HG02642 (cell line): ENCODE data around the gene GAS7.
"Not testable (repeated sequence)": the region's sequence is repeated elsewhere in the genome, so short reads cannot be mapped to it uniquely, and the experiment has no call there.

Experiments
- ATAC-seq: cut with Tn5 transposase; IDR thresholded peaks from one replicate; pipeline ENCODE4 v1.9.1; 2021; ENCODE audit warnings: mild to moderate bottlenecking; ENCODE audit not compliant: unreplicated experiment, poor library complexity

The GAS7 gene

DNA sequence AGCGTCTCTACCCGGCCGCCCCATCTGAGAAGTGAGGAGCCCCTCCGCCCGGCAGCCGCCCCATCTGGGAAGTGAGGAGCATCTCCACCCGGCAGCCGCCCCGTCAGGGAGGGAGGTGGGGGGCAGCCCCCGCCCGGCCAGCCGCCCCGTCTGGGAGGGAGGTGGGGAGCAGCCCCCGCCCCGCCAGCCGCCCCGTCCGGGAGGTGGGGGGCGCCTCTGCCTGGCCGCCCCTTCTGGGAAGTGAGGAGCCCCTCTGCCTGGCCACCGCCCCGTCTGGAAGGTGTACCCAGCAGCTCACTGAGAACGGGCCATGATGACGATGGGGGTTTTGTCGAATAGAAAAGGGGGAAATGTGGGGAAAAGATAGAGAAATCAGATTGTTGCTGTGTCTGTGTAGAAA lies 140.9 kb downstream of the GAS7 start:
- not testable (repeated sequence) for ATAC-seq

- ATAC-seq: no peak
These were observed 143.0 kb downstream of the GAS7 start for GRCh38 chr17:10055262-10055975.

DNA sequence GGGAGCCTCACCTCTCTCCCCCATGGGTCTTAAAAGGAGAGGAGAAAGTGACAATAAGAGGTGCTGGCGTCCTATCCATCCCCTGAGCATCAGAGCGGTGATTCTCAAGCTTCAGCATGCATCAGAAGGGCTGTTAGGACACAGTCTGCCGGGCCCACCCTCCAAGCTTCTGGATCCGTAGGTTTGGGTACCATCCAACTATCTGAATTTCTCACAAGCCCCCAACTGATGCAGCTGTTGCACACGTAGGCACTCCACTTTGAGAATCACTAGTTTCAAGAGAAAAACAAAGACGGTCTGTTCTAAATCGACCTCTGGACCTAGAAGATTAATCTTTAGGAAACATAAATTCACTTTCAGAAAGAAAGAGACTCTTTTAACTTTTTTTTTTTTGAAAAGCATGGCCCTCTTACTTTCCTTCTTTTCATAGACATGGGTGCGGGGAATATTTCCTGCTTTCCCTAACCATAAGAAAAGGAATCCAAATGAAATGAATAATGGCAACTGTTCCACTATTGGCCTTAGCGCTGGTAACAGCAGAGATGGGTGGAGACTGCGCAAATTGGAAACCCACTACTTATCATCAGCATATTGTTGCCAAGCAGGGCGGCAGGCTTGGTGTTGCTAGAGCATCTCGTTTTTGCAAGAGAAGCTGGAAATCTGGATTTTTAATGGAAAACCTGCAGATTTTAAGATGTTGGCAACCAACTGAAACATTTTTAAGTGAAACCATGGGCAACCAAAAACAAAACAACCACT lies 144.4 kb downstream of the GAS7 start:
- ATAC-seq: no peak

DNA sequence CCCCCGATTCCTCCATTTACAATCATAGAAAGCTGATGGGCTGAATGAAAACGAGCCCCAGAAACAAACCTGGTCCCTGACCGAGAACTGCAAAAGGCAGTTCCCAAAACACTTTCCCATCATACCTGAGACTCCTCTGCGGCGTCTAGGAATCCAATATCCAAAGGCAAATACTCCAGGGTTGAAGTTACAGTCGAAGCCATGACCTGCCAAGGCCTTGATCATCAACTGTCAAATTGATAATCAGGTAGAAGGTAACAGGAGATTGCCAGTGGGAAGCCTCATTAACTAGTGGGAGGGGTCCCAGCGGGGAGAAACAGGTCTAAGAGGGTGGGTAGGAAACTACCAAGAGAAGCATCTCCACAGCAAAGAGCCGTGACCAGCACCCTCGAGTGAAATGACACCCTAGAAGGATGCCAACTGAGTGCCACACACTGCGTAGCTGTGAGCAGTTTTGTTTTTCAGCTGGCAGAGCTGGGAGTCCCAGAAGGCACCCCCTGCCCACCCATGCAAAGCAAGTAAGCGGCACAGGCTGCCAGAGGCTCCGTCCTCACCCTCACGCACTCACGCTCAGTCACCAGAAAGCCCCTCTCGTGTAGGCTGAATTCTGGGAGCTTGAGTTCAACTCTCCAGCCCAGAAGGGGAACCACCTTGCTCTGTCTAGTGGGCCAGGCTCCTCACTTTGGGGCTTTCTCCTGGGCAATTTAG lies 146.1 kb downstream of the GAS7 start:
- ATAC-seq: peak; percentile 50

- peak; percentile 3 for ATAC-seq
These were observed 147.3 kb downstream of the GAS7 start for GRCh38 chr17:10051112-10051511.

DNA sequence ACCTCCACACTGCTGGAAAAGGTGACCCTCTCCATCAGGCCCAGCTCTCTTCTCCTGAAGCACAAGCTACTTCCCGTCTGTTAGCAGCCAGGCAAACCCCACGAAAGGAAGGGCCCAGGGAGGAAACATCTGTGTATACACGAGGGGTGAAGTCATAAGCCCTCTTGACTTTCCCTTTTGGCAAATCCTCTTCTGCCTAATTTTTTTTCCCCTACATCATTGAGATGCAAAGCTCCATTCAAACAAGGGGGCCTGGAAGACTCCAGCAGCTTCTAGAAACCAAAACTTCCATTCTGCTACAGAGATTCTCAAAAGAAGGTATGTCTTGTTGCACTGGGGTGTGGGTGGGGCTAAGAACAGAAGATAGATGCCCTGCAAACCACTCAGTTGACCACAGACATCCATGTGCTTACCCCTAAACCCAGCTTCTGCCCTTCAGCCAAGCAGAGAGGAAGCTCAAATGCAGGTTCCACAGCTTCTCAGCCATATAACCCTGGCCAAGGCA lies 147.8 kb downstream of the GAS7 start:
- ATAC-seq: peak; percentile 52

DNA sequence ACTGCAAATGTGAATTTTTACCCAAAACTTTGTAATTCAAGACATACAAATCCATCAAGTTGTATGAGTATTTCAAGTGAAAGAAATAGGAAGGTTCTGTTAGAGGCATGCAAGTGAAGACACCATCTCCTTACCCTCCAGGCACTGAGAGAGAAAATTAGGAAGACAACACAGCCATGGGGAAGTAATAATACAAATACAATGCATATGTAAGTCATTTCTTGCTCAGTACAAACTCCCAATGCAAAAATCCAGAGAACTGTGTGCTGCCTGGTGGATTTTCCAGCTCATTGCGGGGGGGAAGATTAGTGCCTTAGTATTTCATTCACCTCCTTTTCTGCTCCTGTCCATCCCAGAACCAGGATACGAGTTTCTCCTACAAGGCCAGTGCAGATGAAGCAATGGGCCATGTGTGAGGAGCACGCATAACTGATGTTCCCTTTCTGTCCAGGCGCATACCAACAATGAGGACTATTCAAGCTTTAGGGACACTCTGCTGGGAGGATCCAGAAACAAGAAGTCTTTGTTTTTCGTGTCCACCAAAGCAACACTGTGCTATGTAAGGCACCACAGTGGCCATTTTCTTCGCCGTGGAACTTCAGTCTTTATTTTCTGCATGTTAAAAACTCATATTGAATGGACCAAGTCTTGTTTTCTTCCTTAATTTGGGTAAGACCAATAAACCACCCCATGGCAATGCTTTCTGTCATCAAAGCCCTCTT lies 149.6 kb downstream of the GAS7 start:
- ATAC-seq: no peak

- ATAC-seq: peak; percentile 42
These were observed 151.3 kb downstream of the GAS7 start for GRCh38 chr17:10046786-10047785.

DNA sequence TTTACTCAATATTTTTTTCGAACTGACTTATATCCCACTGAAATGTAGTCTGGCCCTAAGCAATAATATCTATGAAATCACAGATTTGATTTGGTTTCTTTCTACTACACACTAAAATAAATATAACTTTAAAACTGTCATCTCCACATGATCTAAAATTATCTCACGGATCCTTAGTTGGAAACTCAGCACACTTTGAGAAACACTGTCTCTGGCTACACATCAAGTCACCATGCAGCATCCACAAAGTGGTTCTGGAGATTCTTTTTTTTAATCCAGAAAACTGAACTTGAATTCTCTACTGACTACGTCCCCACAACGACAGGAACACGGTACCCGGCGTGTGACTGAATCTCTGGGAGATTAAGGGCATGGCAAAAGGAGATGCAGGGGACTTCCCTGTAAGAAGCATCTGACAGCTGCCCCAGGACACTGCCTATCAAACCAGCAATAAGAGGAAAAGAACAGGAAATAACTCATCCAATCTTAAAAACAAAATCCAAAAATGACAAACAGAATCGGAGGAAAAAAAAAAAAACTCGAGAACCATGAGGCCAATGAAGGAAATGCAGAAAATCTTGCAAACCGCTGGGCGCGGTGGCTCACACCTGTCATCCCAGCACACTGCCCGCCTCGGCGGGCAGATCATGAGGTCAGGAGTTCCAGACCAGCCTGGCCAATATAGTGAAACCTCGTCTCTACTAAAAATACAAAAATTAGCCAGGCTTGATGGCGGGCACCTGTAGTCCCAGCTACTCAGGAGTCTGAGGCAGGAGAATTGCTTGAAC lies 152.3 kb downstream of the GAS7 start:
- ATAC-seq: no peak

DNA sequence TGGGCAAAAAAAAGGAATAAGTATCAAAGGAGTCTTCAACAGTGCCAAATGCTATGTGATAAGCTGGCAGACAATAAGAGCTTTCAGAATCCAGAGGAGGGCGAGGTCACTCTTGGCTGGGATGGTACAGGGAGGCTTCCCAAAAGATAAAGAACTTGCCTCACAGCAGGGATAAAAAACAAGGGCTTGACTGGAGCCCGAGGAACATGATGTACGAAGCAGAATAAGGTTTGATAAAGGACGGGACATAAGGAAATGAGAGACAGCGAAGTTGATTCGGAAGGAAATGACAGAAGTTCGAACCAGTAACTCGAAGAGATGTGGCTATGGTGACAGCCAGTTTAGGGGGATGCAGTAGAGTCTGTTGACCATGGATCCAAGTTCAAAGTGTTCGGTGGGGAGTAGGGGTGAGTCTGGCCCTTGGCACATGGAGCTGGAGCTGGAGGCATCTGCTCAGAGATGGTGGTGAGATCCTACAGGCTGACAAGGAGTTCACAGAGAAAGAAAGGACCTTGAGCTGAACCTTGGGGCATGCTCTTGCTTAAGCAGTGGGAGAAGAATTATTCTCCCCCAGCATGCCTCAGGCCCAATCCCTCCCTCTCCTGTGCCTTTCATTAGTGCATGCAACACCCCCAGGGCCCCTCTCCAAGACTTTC lies 155.7 kb downstream of the GAS7 start:
- no peak for ATAC-seq

- ATAC-seq: no peak
These were observed 156.4 kb downstream of the GAS7 start for GRCh38 chr17:10041916-10042588.

GRCh38 chr17:10041287-10041612 lies 157.2 kb downstream of the GAS7 start:
- ATAC-seq: peak; percentile 31

- ATAC-seq: no peak
These were observed 161.8 kb downstream of the GAS7 start for GRCh38 chr17:10036511-10037061.

DNA sequence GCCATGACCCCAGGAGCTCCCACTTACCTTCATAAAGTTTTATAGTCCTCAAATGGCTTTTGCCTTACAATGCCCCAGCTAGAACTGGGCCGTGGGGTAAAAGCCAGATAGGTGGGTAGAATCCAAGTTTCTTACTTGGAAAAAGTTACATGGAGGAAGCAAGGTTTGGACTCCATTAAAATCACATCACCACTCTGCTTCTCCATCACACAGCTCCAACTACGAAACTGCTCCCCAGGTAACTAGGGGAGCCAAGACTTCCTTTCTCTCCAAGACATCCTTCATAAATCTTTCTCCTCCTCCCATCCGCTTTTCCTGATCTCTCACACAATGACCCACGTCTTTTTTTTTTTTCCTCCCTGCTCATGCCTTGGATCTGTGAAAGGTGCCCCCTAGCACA lies 162.5 kb downstream of the GAS7 start:
- no peak for ATAC-seq

DNA sequence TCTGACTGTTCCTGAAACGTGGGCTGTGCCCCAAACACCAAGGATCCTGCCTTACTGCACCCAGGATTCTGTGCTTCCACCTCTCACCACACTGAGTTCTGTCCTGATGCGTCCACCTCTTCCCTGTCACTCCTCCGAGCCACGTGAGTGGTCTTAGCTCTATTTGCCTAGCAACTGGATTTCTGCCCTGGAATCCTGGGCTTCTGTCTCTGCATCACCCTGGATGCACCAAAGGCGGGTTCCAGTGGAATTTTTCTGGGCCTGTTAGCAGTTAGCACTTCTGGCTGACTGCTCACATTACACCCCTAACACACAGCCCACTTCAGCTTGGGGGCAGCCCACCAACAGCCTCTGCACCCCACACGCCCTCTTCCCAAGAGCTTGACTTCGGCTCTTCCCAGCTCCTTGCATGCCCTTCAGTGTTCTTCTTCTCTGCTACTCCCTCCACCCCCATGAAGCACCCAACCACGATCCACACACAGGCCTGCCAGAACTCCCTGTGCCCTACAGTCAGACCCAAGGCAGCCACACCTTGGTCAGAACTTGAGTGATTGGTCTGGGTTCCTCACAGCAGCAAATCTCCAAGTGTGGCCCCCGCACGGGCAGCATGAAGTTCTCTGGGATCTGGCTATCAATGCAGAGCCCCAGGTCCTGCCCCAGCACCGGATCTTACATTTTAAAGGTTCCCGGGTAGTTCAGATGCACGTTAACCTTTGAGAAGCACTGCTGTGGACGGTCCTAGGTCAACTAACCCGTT lies 163.5 kb downstream of the GAS7 start:
- no peak for ATAC-seq

GRCh38 chr17:10033959-10034358 lies 164.4 kb downstream of the GAS7 start:
- no peak for ATAC-seq

DNA sequence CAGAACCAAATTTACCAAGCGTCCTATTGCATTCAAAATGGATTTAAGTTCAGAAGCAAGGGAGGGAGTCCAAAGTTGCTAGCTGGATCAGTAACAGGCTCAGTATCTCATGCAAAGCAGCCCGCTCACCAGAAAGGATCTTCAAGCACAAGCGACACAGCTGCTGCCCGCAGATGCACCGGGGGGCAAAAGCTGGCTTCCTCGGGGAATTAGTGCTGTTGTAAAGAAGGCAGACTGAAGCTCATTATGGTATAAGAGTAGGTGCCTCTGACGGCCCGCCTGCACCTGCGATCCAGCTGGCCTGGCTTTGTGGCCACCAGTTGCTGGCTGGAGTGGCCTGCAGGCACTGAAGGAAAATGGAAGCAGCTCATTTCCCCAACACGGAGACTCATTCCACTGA lies 165.0 kb downstream of the GAS7 start:
- no peak for ATAC-seq
